HCT116 (cell line): ENCODE results near the gene RAD52. TPM values are rescaled to one million over a fixed set of nuclear protein-coding genes. Genes with fewer than 3 reads are reported as not detected.

Source experiments
- JUND ChIP-seq: IDR thresholded peaks from 2 replicates; pipeline ENCODE4 v1.6.1; 2012
- REST ChIP-seq: IDR thresholded peaks from 2 replicates; pipeline ENCODE4 v1.6.1; 2012; ENCODE audit warnings: low read depth
- YY1 ChIP-seq: IDR thresholded peaks from 2 replicates; pipeline ENCODE4 v1.6.1; 2011; ENCODE audit warnings: low read length, low read depth, moderate library complexity, mild to moderate bottlenecking; ENCODE audit not compliant: insufficient replicate concordance; ENCODE audit errors: extremely low read depth
- ZBTB33 ChIP-seq: IDR thresholded peaks from 2 replicates; pipeline ENCODE4 v1.6.1; 2011; ENCODE audit warnings: mild to moderate bottlenecking, low read length, moderate library complexity; ENCODE audit not compliant: insufficient replicate concordance; ENCODE audit errors: extremely low read depth
- ZFX ChIP-seq: fragments of 450-650 bp; IDR thresholded peaks from 2 replicates; pipeline ENCODE4 v1.6.1; 2017
- total RNA-seq: library from RNA; stranded (reverse); gene quantifications from one replicate; pipeline ENCODE4 v1.2.1, GENCODE V29; 2021; ENCODE audit not compliant: unreplicated experiment

Gene RAD52
- total RNA-seq, 1 experiment from 2014 or later = 24.4 TPM

- TF ChIP-seq ZBTB33 (no peak), ZFX (no peak), YY1 (no peak), JUND (no peak), REST (no peak)
- TF ChIP-seq, all 23 proteins: peak for 0
Measured at GRCh38 chr12:992647-993046, 43.2 kb upstream of the RAD52 start (continued).
